ENCODE measurements around the gene XRCC6. TPM values are rescaled to one million over a fixed set of nuclear protein-coding genes. Genes with fewer than 3 reads are reported as not detected.
A peak's percentile ranks its signal among the peaks of the same experiment; 100 is the strongest.
"Not testable (repeated sequence)": the region's sequence is repeated elsewhere in the genome, so short reads cannot be mapped to it uniquely, and the experiment has no call there.

XRCC6 gene
- total RNA-seq, 1 experiment from 2014 or later = 681 TPM

- in situ Hi-C loops (cut with HindIII; ENCODE audit: low pct_unique_long_range_greater_than_20kb, low sequenced_read_pairs) = no loop called here
- DNase-seq (ENCODE audit: low read depth) = peak; percentile 51
Measured at GRCh38 chr22:41596776-41597634, 24.1 kb upstream of the XRCC6 start.

DNA sequence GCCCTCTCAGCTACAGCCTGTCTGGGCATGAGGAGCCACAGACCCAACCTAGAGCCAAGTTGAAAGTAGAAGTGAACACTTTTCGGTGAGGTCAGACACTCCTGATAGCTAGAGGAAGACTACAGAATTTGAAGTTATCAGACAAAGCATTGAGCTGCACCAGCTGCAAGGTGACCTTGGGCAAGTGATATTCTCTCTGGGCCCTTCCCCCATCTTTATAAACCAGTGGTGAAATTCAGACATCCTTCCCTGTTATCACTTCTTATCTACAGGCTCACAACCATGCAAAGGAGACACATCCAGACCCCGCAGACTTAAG is 23.5 kb upstream of the XRCC6 start:
- in situ Hi-C loops (cut with HindIII; ENCODE audit: low pct_unique_long_range_greater_than_20kb, low sequenced_read_pairs) = no loop called here
- DNase-seq (ENCODE audit: low read depth) = no peak

GRCh38 chr22:41598081-41598480 is 23.0 kb upstream of the XRCC6 start:
- peak; percentile 31 for DNase-seq (ENCODE audit: low read depth)
- in situ Hi-C loops (cut with HindIII; ENCODE audit: low pct_unique_long_range_greater_than_20kb, low sequenced_read_pairs) = no loop called here

GRCh38 chr22:41598891-41599635 is 22.0 kb upstream of the XRCC6 start:
- in situ Hi-C loops (cut with HindIII; ENCODE audit: low pct_unique_long_range_greater_than_20kb, low sequenced_read_pairs) = no loop called here
- no peak for DNase-seq (ENCODE audit: low read depth)

- in situ Hi-C loops (cut with HindIII; ENCODE audit: low pct_unique_long_range_greater_than_20kb, low sequenced_read_pairs) = no loop called here
- no peak for DNase-seq (ENCODE audit: low read depth)
Measured at GRCh38 chr22:41600976-41601375, 20.1 kb upstream of the XRCC6 start.

DNA sequence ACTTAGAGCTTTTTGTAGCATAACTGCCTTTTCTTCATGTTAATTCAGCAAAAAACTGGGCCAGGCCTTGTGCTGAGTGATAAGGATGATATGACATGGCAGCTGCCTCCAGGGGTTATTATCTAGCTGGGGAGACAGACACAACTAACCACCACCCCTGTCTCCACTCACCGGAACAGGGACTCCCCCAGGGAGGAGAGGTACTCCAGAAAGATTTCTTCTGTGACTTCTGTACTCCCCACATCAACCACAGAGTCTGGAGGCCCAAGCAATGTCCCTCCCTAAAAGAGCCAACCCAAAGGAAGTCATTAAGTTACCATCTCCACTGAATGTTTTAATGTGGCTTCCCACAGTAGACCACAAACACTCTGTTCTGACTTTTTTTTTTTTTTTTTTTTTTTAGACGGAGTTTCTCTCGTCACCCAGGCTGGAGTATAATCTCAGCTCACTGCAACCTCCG is 17.2 kb upstream of the XRCC6 start:
- no peak for DNase-seq (ENCODE audit: low read depth)
- in situ Hi-C loops (cut with HindIII; ENCODE audit: low pct_unique_long_range_greater_than_20kb, low sequenced_read_pairs) = no loop called here

- in situ Hi-C loops (cut with HindIII; ENCODE audit: low pct_unique_long_range_greater_than_20kb, low sequenced_read_pairs) = no loop called here
- DNase-seq (ENCODE audit: low read depth) = no peak
Measured at GRCh38 chr22:41608386-41608785, 12.7 kb upstream of the XRCC6 start.

DNA sequence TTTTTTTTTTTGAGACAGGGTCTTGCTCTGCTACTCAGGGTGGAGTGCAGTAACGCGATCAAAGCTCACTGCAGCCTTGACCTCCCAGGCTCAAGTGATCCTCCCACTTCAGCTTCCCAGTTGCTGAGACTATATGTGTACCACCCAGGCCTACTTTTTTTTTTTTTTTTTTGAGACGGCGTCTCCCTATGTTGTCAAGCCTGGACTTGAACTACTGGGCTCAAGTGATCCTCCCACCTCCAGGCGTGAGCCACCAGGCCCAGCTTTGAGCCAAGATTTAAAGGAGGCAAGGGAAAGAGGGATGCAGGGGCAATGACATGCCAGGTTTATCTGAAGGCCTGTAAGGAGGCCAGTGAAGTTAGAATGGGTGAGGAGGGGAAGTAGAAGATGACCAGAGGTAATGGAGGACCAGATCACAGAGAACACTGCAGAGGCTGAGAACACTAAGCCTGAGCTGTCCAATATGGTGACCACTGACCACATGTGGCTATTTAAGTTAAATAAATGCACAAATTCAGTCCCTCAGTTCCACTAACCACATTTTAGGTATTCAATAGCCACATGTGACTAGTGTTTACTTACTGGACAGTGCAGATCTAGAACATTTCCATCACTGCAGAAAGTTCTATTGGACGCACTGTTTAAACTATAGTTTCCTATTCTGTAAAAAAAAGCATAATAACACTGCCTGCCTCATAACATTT is 8.3 kb upstream of the XRCC6 start:
- in situ Hi-C loops (cut with HindIII; ENCODE audit: low pct_unique_long_range_greater_than_20kb, low sequenced_read_pairs) = no loop called here

DNA sequence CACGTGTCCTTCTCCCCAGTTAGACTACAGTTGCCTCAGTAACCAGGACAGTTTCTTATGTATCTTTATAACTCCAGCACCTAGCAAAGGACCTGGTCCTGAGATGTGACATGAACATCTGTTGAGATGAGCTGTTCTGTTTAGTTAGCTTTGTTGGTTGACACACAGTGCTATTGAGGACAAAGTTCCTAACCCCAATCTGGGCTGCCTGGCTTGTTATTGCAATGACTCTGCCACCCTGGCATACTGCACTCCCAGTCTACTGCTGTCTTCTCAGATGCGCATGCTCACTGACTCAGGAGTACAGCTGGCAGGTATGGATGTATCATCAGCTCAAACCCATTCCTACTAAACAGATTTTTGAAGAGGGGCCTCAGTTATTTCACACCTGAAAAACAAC is 7.6 kb upstream of the XRCC6 start:
- in situ Hi-C loops (cut with HindIII; ENCODE audit: low pct_unique_long_range_greater_than_20kb, low sequenced_read_pairs) = no loop called here
- DNase-seq (ENCODE audit: low read depth) = no peak

More for the DNA sequence above, 8.3 kb upstream of the XRCC6 start:
- DNase-seq (ENCODE audit: low read depth) = no peak

- in situ Hi-C loops (cut with HindIII; ENCODE audit: low pct_unique_long_range_greater_than_20kb, low sequenced_read_pairs) = no loop called here
- peak; percentile 50 for DNase-seq (ENCODE audit: low read depth)
Measured at GRCh38 chr22:41619979-41620588, 1.0 kb upstream of the XRCC6 start.

- in situ Hi-C loops (cut with HindIII; ENCODE audit: low pct_unique_long_range_greater_than_20kb, low sequenced_read_pairs) = no loop called here
- DNase-seq (ENCODE audit: low read depth) = no peak
Measured at GRCh38 chr22:41620589-41621098, 451 bp upstream of the XRCC6 start, which contains the start of gene DESI1. Gene DESI1 (minus strand): TSS chr22:41621043. CDS start chr22:41620839, 204 bp downstream.

GRCh38 chr22:41621911-41622179 is 750 bp downstream of the XRCC6 start:
- in situ Hi-C loops (cut with HindIII; ENCODE audit: low pct_unique_long_range_greater_than_20kb, low sequenced_read_pairs) = no loop called here
- DNase-seq (ENCODE audit: low read depth) = no peak

DNA sequence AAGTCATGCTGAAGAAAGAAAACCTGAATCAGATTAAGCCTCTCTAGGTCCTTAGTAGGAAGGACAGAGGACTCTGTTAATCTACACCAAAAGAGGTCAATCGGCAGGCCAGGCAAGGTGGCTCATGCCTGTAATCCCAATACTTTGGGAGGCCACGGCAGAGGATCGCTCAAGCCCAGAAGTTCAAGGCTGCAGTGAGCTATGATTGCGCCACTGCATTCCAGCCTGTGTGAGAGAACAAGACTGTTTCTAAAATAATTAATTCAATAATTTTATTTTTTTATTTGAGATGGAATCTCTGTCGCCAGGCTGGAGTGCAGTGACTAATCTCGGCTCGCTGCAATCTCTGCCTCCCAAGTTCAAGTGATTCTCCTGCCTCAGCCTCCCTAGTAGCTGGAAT is 4.5 kb downstream of the XRCC6 start:
- DNase-seq (ENCODE audit: low read depth) = no peak
- in situ Hi-C loops (cut with HindIII; ENCODE audit: low pct_unique_long_range_greater_than_20kb, low sequenced_read_pairs) = no loop called here

DNA sequence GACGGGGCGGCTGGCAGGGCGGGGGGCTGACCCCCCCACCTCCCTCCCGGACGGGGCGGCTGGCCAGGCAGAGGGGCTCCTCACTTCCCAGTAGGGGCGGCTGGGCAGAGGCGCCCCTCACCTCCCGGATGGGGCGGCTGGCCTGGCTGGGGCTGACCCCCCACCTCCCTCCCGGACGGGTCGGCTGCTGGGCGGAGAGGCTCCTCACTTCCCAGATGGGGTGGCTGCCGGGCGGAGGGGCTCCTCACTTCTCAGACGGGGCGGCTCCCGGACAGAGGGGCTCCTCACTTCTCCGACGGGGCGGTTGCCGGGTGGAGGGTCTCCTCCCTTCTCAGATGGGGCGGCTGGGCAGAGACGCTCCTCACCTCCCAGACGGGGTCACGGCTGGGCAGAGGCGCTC is 10.0 kb downstream of the XRCC6 start:
- DNase-seq (ENCODE audit: low read depth); in situ Hi-C loops (cut with HindIII; ENCODE audit: low pct_unique_long_range_greater_than_20kb, low sequenced_read_pairs): not testable (repeated sequence)

- in situ Hi-C loops (cut with HindIII; ENCODE audit: low pct_unique_long_range_greater_than_20kb, low sequenced_read_pairs); DNase-seq (ENCODE audit: low read depth): not testable (repeated sequence)
Measured at GRCh38 chr22:41631615-41632014, 10.5 kb downstream of the XRCC6 start.

- in situ Hi-C loops (cut with HindIII; ENCODE audit: low pct_unique_long_range_greater_than_20kb, low sequenced_read_pairs) = not testable (repeated sequence)
Measured at GRCh38 chr22:41634610-41635009, 13.5 kb downstream of the XRCC6 start.

GRCh38 chr22:41636467-41636866 is 15.4 kb downstream of the XRCC6 start:
- DNase-seq (ENCODE audit: low read depth) = no peak

More at GRCh38 chr22:41634610-41635009, 13.5 kb downstream of the XRCC6 start:
- not testable (repeated sequence) for DNase-seq (ENCODE audit: low read depth)

DNA sequence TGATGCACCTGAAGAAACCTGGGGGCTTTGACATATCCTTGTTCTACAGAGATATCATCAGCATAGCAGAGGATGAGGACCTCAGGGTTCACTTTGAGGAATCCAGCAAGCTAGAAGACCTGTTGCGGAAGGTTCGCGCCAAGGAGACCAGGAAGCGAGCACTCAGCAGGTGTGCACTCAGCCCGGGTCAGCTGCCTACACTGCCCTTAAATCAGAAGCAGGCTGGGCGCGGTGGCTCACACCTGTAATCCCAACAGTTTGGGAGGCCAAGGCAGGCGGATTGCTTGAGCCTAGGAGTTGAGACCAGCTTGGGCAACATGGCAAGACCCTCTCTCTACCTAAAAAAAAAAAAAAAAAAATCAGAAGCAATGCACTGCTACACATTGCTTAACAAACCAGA is 16.5 kb downstream of the XRCC6 start:
- DNase-seq (ENCODE audit: low read depth); in situ Hi-C loops (cut with HindIII; ENCODE audit: low pct_unique_long_range_greater_than_20kb, low sequenced_read_pairs): not testable (repeated sequence)

More at GRCh38 chr22:41636467-41636866, 15.4 kb downstream of the XRCC6 start:
- in situ Hi-C loops (cut with HindIII; ENCODE audit: low pct_unique_long_range_greater_than_20kb, low sequenced_read_pairs) = no loop called here
